ENCODE data around the gene ZNF83.
"Not testable (repeated sequence)": the region's sequence is repeated elsewhere in the genome, so short reads cannot be mapped to it uniquely, and the experiment has no call there.

ZNF83 gene

DNA sequence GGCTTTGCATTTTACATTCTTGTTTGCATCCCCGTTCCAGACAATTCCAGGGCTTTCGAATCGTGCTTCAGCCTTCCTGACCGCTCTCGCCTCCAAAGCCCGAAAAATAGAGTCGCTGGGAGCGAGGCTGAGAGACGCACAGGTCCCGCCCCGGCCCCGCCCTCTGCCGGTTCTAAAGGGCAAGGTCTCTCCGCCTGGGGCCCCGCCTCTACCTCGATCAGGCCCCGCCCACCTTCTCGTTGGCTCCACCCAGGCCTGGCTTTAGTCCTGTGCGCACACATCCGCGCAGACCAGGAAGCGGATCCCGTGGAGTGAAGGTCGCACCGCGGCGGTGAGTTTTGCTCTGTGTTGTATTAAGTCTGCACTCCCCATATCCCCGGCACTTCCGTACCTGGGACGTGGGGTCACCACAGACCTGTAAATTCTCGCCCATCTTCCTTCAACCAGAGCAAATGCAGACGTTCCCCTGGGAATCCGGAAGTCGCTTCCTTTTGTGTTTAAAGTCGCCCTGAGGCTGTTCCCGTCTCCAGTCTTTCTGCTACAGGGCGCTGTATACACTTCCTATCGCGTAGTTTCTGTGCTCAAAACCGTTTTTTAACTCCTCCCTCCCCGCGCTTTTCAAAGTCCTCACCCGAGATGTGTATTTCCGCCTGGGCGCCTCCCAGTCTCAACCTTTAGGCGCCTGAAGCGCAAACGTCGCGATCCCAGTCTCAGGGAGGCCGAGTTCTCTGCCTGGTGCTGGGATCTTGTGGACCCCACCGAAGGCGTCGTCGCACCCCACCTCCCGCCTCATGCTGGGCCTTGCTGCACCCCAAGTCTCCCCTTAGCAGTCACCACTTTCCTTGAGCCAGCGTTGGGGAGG is 67.9 kb downstream of the ZNF83 start, which contains the start of gene ZNF701:
Gene ZNF701, plus strand, starts transcription at position 288 of the 862 bp plus-strand sequence. CDS start 3,861 bp downstream, outside the sequence.
- peak; percentile 91 to 92 for DNase-seq (ENCODE audit: low read depth in 1 of 2, low spot score in 1 of 2)

GRCh38 chr19:52569638-52569999 is 68.5 kb downstream of the ZNF83 start:
- DNase-seq (ENCODE audit: low read depth in 1 of 2, low spot score in 1 of 2) = not testable (repeated sequence)

GRCh38 chr19:52567921-52568320 is 70.2 kb downstream of the ZNF83 start:
- no peak for DNase-seq (ENCODE audit: low read depth in 1 of 2, low spot score in 1 of 2)

DNA sequence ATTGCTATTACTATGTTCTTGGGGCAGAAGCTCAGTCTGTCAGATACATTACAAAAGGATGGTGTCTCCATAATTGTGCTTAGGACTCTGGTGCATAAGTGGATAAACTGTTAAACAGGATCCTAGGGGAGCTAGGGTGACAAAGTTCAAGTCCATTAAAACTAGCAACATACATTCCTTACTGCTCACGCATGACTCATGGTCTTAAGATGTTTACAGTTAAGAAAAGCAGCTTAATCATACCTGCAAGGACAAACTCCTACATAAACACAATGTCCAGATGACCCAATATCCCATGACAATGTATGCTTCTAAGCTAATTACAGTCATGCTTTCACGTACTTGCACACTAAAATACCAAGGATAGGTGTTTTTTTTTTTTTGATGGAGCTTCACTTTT is 71.6 kb downstream of the ZNF83 start:
- no peak for DNase-seq (ENCODE audit: low read depth in 1 of 2, low spot score in 1 of 2)

DNA sequence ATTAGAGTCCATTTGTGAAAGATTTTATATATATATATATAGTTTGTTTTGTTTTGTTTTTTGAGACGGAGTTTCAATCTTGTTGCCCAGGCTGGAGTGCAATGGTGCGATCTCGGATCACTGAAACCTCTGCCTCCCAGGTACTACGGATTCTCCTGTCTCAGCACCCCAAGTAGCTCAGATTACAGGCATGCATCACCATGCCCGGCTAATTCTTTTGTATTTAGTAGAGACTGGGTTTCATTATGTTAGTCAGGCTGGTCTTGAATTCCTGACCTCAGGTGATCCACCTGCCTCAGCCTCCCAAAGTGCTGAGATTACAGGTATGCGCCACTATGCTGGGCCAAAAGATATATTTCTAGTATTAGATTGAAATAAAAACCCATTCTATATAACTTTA is 72.0 kb downstream of the ZNF83 start:
- DNase-seq (ENCODE audit: low read depth in 1 of 2, low spot score in 1 of 2) = no peak

All from activated T-helper 1 cell treated with anti-CD3 and anti-CD28 coated beads, Interleukin-2, amount 50 U/mL, for 16 hours (primary cell).